ENCODE measurements around the gene RABGAP1L.
"Not testable (repeated sequence)": the region's sequence is repeated elsewhere in the genome, so short reads cannot be mapped to it uniquely, and the experiment has no call there.

DNA sequence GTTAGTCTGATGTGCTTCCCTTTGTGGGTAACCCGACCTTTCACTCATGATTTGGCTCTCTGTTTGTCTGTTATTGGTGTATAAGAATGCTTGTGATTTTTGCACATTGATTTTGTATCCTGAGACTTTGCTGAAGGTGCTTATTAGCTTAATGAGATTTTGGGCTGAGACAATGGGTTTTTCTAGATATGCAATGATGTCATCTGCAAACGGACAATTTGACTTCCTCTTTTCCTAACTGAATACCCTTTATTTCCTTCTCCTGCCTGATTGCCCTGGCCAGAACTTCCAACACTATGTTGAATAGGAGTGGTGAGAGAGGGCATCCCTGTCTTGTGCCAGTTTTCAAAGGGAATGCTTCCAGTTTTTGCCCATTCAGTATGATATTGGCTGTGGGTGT lies 490.3 kb downstream of the RABGAP1L start:
- TF ChIP-seq FOS (IDR thresholded peaks at IDR 0.05; ENCODE audit: low read depth, low read length); CTCF (conservative IDR thresholded peaks at IDR 0.05; ENCODE audit: low read depth, low read length); MAFK (IDR thresholded peaks at IDR 0.05; ENCODE audit: low read depth, low read length); POLR2A (IDR thresholded peaks at IDR 0.05; ENCODE audit: low read depth, low read length); USF2 (IDR thresholded peaks at IDR 0.05; ENCODE audit: low read depth, low read length); BHLHE40 (IDR thresholded peaks at IDR 0.05; ENCODE audit: low read depth, low read length); MXI1 (IDR thresholded peaks at IDR 0.05; ENCODE audit: borderline replicate concordance, low read depth, low read length); SMC3 (IDR thresholded peaks at IDR 0.05; ENCODE audit: low read depth, low read length); RFX5 (IDR thresholded peaks at IDR 0.05; ENCODE audit: low read depth, low read length): not testable (repeated sequence)
